K562 (cell line): ENCODE results near the gene HS3ST5. TPM values are rescaled to one million over a fixed set of nuclear protein-coding genes. Genes with fewer than 3 reads are reported as not detected.

ENCODE experiments used
- ATAC-seq: fragments of 200-7000 bp; cut with Tn5 transposase; 3 replicates; pipeline ENCODE4 v1.9.1; 2020; ENCODE audit warnings: moderate library complexity
- BruUV-seq: library from RNA; stranded (reverse); fragments of 400-500 nt; replicated peaks from 2 replicates; lab custom pipeline; 2021; lab: Mats Ljungman, UMichigan
- CTCF ChIA-PET: fragments of 300-600 bp; formaldehyde crosslinking; extraction: SDS; loops from one replicate; lab custom pipeline; 2021; ENCODE audit warnings: low intra/inter-chr PET ratio; lab: Yijun Ruan, JAX
- POLR2A ChIA-PET: fragments of 300-600, 350-650 bp; sonication (Branson Sonifier 250); formaldehyde crosslinking; extraction: SDS; loops from one replicate; lab custom pipeline; 2021; ENCODE audit warnings: antibody characterized with exemption, inconsistent platforms; lab: Yijun Ruan, JAX
- DNase-seq, 4 experiments: peaks; one replicate each; pipeline versions ENCODE4 v3.0.0 to v3.0.0-alpha.2; 2011 to 2018; ENCODE audit warnings: low spot score in 3 of 4, mixed read lengths in 3 of 4; ENCODE audit errors: extremely low read depth in 1 of 4
- FAIRE-seq: peaks from 2 replicates; lab custom pipeline; 2011; peaks lifted over from hg19 to GRCh38; lab: Jason Lieb, UNC
- H2AFZ ChIP-seq: 2 replicates; pipeline ENCODE4 v1.6.0; 2011; ENCODE audit warnings: low read depth, low read length, control low read depth, inconsistent platforms
- H3K27ac ChIP-seq: fragments of 200-600 bp; 3 replicates; pipeline ENCODE4 v1.8.0; 2011; ENCODE audit warnings: low read depth, mild to moderate bottlenecking, control low read depth, inconsistent platforms, low read length, moderate library complexity, mixed read lengths; ENCODE audit errors: extremely low read depth
- H3K27me3 ChIP-seq, 2 experiments: fragments of 300-600 bp in 1 of 2; 2 replicates in 1 of 2; 3 replicates in 1 of 2; pipeline versions ENCODE4 v1.6.0 to v1.8.0; 2011; ENCODE audit warnings: inconsistent platforms in 2 of 2, low read length in 2 of 2, mild to moderate bottlenecking in 1 of 2, mixed read lengths in 1 of 2, moderate library complexity in 1 of 2; ENCODE audit not compliant: control insufficient read depth in 2 of 2, insufficient read depth in 2 of 2
- H3K36me3 ChIP-seq: fragments of 300-600 bp; 3 replicates; pipeline ENCODE4 v1.8.0; 2011; ENCODE audit warnings: mild to moderate bottlenecking, low read length, inconsistent platforms; ENCODE audit not compliant: control insufficient read depth, insufficient read depth
- H3K4me1 ChIP-seq, 2 experiments: fragments of 200-600 bp in 1 of 2; replicated peaks in 1 of 2; 2 replicates in 1 of 2; 3 replicates in 1 of 2; pipeline versions ENCODE4 v1.5.1 to v1.8.0; 2011; ENCODE audit warnings: inconsistent platforms in 2 of 2, low read length in 2 of 2, mild to moderate bottlenecking in 1 of 2, mixed read lengths in 1 of 2, moderate library complexity in 1 of 2; ENCODE audit not compliant: control insufficient read depth in 2 of 2, insufficient read depth in 2 of 2
- H3K4me2 ChIP-seq: 2 replicates; pipeline ENCODE4 v1.6.1; 2011; ENCODE audit warnings: low read length, control low read depth, inconsistent platforms, mixed read lengths; ENCODE audit not compliant: insufficient read depth
- H3K4me3 ChIP-seq: fragments of 200-600 bp; sonication (generic), shearing (Covaris generic); 2 replicates; pipeline ENCODE4 v1.5.1; 2016; ENCODE audit warnings: control low read depth, inconsistent platforms
- H3K79me2 ChIP-seq: fragments of 200-600 bp; 3 replicates; pipeline ENCODE4 v1.8.0; 2011; ENCODE audit warnings: low read length, inconsistent platforms; ENCODE audit not compliant: control insufficient read depth, insufficient read depth
- H3K9ac ChIP-seq, 2 experiments: 2 replicates each; pipeline versions ENCODE4 v1.6.0 to v1.6.1; 2011; ENCODE audit warnings: low read depth in 2 of 2, low read length in 2 of 2, control low read depth in 1 of 2, inconsistent platforms in 1 of 2, mild to moderate bottlenecking in 1 of 2, mixed read lengths in 1 of 2; ENCODE audit not compliant: insufficient read depth in 1 of 2
- H3K9me1 ChIP-seq: one replicate; pipeline ENCODE4 v1.6.0; 2011; ENCODE audit warnings: inconsistent platforms, mild to moderate bottlenecking, low read length, moderate library complexity; ENCODE audit not compliant: control insufficient read depth, insufficient read depth
- H3K9me3 ChIP-seq: replicated peaks from 2 replicates; pipeline ENCODE4 v1.5.1; 2011; ENCODE audit warnings: low read depth, low read length, inconsistent platforms; ENCODE audit not compliant: control insufficient read depth, insufficient read depth
- H4K20me1 ChIP-seq: replicated peaks from 2 replicates; pipeline ENCODE4 v1.6.1; 2011; ENCODE audit warnings: low read length, inconsistent platforms, mixed read lengths; ENCODE audit not compliant: control insufficient read depth, insufficient read depth
- ADNP ChIP-seq: fragments of 200-800 bp; sonication (Bioruptor generic); IDR thresholded peaks from 2 replicates; pipeline ENCODE4 v1.6.1; 2016; ENCODE audit warnings: missing genetic modification characterization, missing compliant biosample characterization
- CHD7 ChIP-seq: fragments of 200-600 bp; sonication (generic); IDR thresholded peaks from one replicate; pipeline ENCODE4 v1.6.1; 2012; ENCODE audit warnings: mild to moderate bottlenecking, low read depth, low read length, inconsistent platforms
- CREB1 ChIP-seq, 2 experiments: sonication (generic) in 1 of 2; formaldehyde crosslinking in 1 of 2; IDR thresholded peaks; 2 replicates each; pipeline versions ENCODE4 v1.6.1 to v1.8.0; 2012 to 2022; ENCODE audit warnings: inconsistent platforms in 1 of 2, mild to moderate bottlenecking in 1 of 2, missing genetic modification reagents in 1 of 2, moderate library complexity in 1 of 2
- DMBX1 ChIP-seq: fragments of 250-450 bp; sonication (Bioruptor Pico); IDR thresholded peaks from 2 replicates; pipeline ENCODE4 v1.8.0; 2022; ENCODE audit warnings: inconsistent platforms, mild to moderate bottlenecking, moderate library complexity, borderline replicate concordance
- MAFK ChIP-seq: IDR thresholded peaks from 2 replicates; pipeline ENCODE4 v1.6.1; 2011; ENCODE audit warnings: low read length, improper control_type of control experiment
- RNF2 ChIP-seq: sonication (generic); IDR thresholded peaks from 2 replicates; pipeline ENCODE4 v1.6.1; 2016
- ZNF583 ChIP-seq: fragments of 250-450 bp; sonication (Bioruptor Pico); IDR thresholded peaks from 2 replicates; pipeline ENCODE4 v1.4.0; 2020
- WGBS: fragments of 100-300 bp; shearing (Covaris generic); methylation state at CpG from one replicate; pipeline ENCODE4 v1.1.6; 2016; ENCODE audit warnings: low coverage, mixed read lengths; ENCODE audit not compliant: insufficient coverage; ENCODE audit errors: missing lambda C conversion rate; 5-methylcytosine and 5-hydroxymethylcytosine counted together
- in situ Hi-C: fragments of 300-500 bp; cut with MboI; formaldehyde crosslinking; loops from 4 replicates; pipeline ENCODE4 v1.15.0; 2018; ENCODE audit warnings: inconsistent platforms, mixed read lengths
- intact Hi-C: fragments of 100-400 bp; cut with micrococcal nuclease; formaldehyde crosslinking; loops from 2 replicates; pipeline ENCODE4 v1.14.2; 2022
- polyA plus RNA-seq, 8 experiments: library from polyadenylated mRNA; depleted of rRNA in 4 of 8; stranded (reverse) in 5 of 8; unstranded in 3 of 8; fragments of >200 nt; fragmentation: Nextera tagmentation in 2 of 8; fragmentation: Illumina TruSeq in 1 of 8; extraction: Ambion mirVana in 2 of 8; extraction: Trizol in 1 of 8; gene quantifications; 2 replicates each; pipeline versions ENCODE4 v1.2.1 to v1.2.3, GENCODE V29; 2011 to 2014; ENCODE audit warnings: inconsistent platforms in 1 of 8, missing spikeins in 1 of 8
- total RNA-seq, 7 experiments: library from RNA; depleted of rRNA in 6 of 7; stranded (reverse); fragments of >200 nt in 6 of 7; fragmentation: Illumina TruSeq in 2 of 7; extraction: Trizol in 2 of 7; gene quantifications; 2 replicates each; pipeline versions ENCODE4 v1.2.1 to v1.2.3, GENCODE V29; 2011 to 2021; ENCODE audit warnings: low replicate concordance in 1 of 7
- TF ChIP-seq, protein P1 (sequence below): fragments of 250-450 bp; sonication (Bioruptor Pico); IDR thresholded peaks from 2 replicates; pipeline ENCODE4 v1.9.0; 2021; ENCODE audit warnings: mild to moderate bottlenecking

Gene HS3ST5
- total and polyA plus RNA-seq, 9 of the 15 experiments (the other 6 are each of a cell fraction or from before 2014, with no cell fraction given): not detected

DNA sequence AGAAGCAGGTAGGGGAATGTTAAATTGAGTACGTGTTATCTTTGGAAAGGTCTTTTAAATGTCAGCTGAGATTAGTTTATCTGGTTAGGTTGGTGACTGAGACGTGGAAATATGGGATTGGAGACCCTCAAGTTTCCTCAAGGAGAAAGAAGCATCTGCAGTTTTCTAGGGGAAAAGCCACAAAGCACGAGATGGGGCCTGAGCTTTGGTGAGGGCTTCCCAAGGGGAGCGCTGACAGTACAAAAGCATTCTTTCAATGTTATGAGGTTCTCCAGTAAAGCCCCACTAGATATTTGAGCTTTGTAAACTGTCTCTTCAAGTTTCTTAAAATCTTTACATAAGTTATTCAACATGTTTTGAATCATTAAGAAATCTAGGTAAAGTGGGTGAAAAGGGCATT lies 19.6 kb upstream of the HS3ST5 start:
- H3K9me3 ChIP-seq: no peaks in the 10 kb centered on the region
- no peak overlapping the region for H3K4me2 ChIP-seq
- ChIA-PET POLR2A (no interaction called here), CTCF (no interaction called here)
- H3K4me3 ChIP-seq: no peak overlapping the region
- in situ Hi-C loops (no loop called here), intact Hi-C loops (no loop called here)
- 8% methylated on average over 4 of the region's 4 CpGs for WGBS
- no peak for ATAC-seq
- no peaks in the 10 kb centered on the region for H3K4me1 ChIP-seq
- H3K27ac ChIP-seq: no peak overlapping the region
- no peak overlapping the region for H3K9ac ChIP-seq
- no TSS peak for BruUV-seq
- no peaks in the 10 kb centered on the region for H3K27me3 ChIP-seq
- H2AFZ ChIP-seq: no peak overlapping the region
- no peaks in the 10 kb centered on the region for H4K20me1 ChIP-seq
- H3K9me1 ChIP-seq: no peaks in the 10 kb centered on the region
- H3K79me2 ChIP-seq: no peaks in the 10 kb centered on the region
- no peak for FAIRE-seq
- no peak for DNase-seq
- H3K36me3 ChIP-seq: no peaks in the 10 kb centered on the region
- TF ChIP-seq ZNF583 (CRISPR knock-in tag): no peak
- no peak for TF ChIP-seq CREB1 (IDR thresholded peaks at IDR 0.05)
- TF ChIP-seq CREB1 (CRISPR knock-in tag; IDR thresholded peaks at IDR 0.05): no peak
- TF ChIP-seq RNF2: no peak
- TF ChIP-seq ADNP: no peak
- TF ChIP-seq DMBX1: no peak
- TF ChIP-seq, protein P1, sequence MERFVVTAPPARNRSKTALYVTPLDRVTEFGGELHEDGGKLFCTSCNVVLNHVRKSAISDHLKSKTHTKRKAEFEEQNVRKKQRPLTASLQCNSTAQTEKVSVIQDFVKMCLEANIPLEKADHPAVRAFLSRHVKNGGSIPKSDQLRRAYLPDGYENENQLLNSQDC (CRISPR knock-in tag): no peak
- TF ChIP-seq MAFK: no peak
- no peak for TF ChIP-seq CHD7
